ENCODE data around the gene NSMCE1. TPM values are rescaled to one million over a fixed set of nuclear protein-coding genes. Genes with fewer than 3 reads are reported as not detected.

The NSMCE1 gene
- total and polyA plus RNA-seq, 2 donors (not counting 1 experiment from before 2014, with no cell fraction given), result 29.0 to 61.9 TPM

DNA sequence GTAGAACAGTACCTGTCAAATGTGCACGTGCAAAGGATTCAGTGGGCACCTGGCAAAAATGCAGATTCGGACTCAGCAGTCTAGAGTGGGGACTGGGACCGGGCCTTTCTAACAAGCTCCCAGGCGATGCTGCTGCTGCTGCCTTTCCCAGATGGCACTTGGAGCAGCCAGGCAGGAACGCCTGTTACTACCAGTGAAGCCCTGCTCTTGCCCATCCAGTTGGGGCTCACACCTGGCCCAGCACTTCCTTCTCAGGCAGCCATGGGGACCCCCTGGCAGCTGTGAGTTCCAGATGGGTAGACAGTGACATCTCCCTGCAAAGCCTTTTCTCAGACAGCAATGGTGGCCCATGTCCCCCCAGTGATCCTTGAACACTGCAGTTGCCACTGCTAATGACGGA, 34.8 kb downstream of the NSMCE1 start:
- ChIA-PET CTCF (interaction anchor here (0.9 to 10.0 kb wide), 34 partner anchors 9 to 225 kb away, joined by 3 to 172 read pairs (median 12); partner anchors contain the start of genes IL21R, KDM8 and NSMCE1), POLR2A (interaction anchor here (0.5 to 1.9 kb wide), 7 partner anchors 34 to 173 kb away, joined by 3 to 6 read pairs (median 3); partner anchors contain the start of genes IL21R and NSMCE1)
- peaks cover 0 to 8% of the 10 kb centered on the region in 2 experiments for H3K36me3 ChIP-seq (replicated peaks in 1 of 2; ENCODE audit: control extremely low read depth in 1 of 2, control insufficient read depth in 1 of 2, extremely low read depth in 1 of 2, insufficient read depth in 2 of 2, low read length in 1 of 2)
- peaks cover 98 to 100% of the 10 kb centered on the region in 2 donors for H3K4me1 ChIP-seq (ENCODE audit: control insufficient read depth in 2 of 2, insufficient read depth in 2 of 2, low read length in 2 of 2)
- no peak for ATAC-seq (ENCODE audit: low read depth)
- 71% methylated on average over 6 of the region's 6 CpGs for WGBS (ENCODE audit: insufficient coverage)
- no peak overlapping the region for H2AFZ ChIP-seq (ENCODE audit: insufficient read depth, low read depth, low read length, poor library complexity, severe bottlenecking)
- TF ChIP-seq CTCF (IDR thresholded peaks at IDR 0.05), result no peak
- TF ChIP-seq EZH2 (IDR thresholded peaks at IDR 0.05; ENCODE audit: borderline replicate concordance, insufficient read depth, low read depth, low read length, poor library complexity, severe bottlenecking), result no peak
- peak overlapping the region; percentile 19 for H3K4me3 Mint-ChIP-seq
- H3K27me3 Mint-ChIP-seq, result no peaks in the 10 kb centered on the region
- H3K4me2 ChIP-seq (replicated peaks; ENCODE audit: low read depth, low read length, poor library complexity, severe bottlenecking), result peak overlapping the region; percentile 75
- peak overlapping the region; percentile 96 for H3K27ac Mint-ChIP-seq
- intact Hi-C loops (cut with micrococcal nuclease), result loop anchor here (5.0 kb wide), 1 partner anchor 51 kb away; no protein-coding TSS in a partner anchor
- H4K20me1 ChIP-seq (ENCODE audit: control insufficient read depth, insufficient read depth, low read length, poor library complexity, severe bottlenecking), result no peaks in the 10 kb centered on the region
- peaks cover 90% of the 10 kb centered on the region for H3K4me1 Mint-ChIP-seq
- H3K9ac ChIP-seq (ENCODE audit: low read length), result no peak overlapping the region
- H3K27ac ChIP-seq (ENCODE audit: low read length in 2 of 2), result peak overlapping the region; percentile 77 to 80
- H3K9me3 ChIP-seq (ENCODE audit: control extremely low read depth in 1 of 3, control insufficient read depth in 2 of 3, insufficient read depth in 1 of 3, low read length in 2 of 3), result no peaks in the 10 kb centered on the region
- H3K4me3 ChIP-seq (ENCODE audit: control extremely low read depth in 1 of 5, extremely low read depth in 1 of 5, insufficient read depth in 1 of 5, low read depth in 2 of 5, low read length in 4 of 5), result no peak overlapping the region
- H3K79me2 ChIP-seq (ENCODE audit: control insufficient read depth, insufficient read depth, low read length), result peaks cover 28% of the 10 kb centered on the region
- no peaks in the 10 kb centered on the region for H3K27me3 ChIP-seq (replicated peaks in 1 of 4; ENCODE audit: control extremely low read depth in 1 of 4, control insufficient read depth in 3 of 4, insufficient read depth in 4 of 4, low read length in 3 of 4)
- H3K9me3 Mint-ChIP-seq (ENCODE audit: insufficient read depth), result no peaks in the 10 kb centered on the region
- DNase-seq, result peak; percentile 22

All from B cell (primary cell).